Gastroesophageal sphincter (tissue), 4 donors: ENCODE data around the gene PRPF6. TPM values are rescaled to one million over a fixed set of nuclear protein-coding genes. Genes with fewer than 3 reads are reported as not detected.
A peak's percentile ranks its signal among the peaks of the same experiment; 100 is the strongest.

Experiments
- ATAC-seq: fragments of 150-250 bp; one replicate; pipeline ENCODE4 v1.9.1; 2016; ENCODE audit warnings: mild to moderate bottlenecking, moderate library complexity
- H3K27ac ChIP-seq, 4 donors: fragments of 200-600 bp; sonication (generic) in 3 of 4; 1 replicate in 3 of 4; 2 replicates in 1 of 4; pipeline ENCODE4 v1.5.1; 2016 to 2019
- H3K27me3 ChIP-seq: fragments of 200-600 bp; sonication (generic); one replicate; pipeline ENCODE4 v1.5.1; 2019
- H3K36me3 ChIP-seq, 2 donors: fragments of 200-600 bp; sonication (generic); one replicate each; pipeline ENCODE4 v1.5.1; 2019; ENCODE audit warnings: control low read depth in 1 of 2
- H3K4me1 ChIP-seq, 3 donors: fragments of 200-600 bp; sonication (generic); 1 replicate in 2 of 3; 2 replicates in 1 of 3; pipeline ENCODE4 v1.5.1; 2016 to 2019; ENCODE audit warnings: control low read depth in 2 of 3
- H3K4me3 ChIP-seq, 2 donors: fragments of 200-600 bp; sonication (generic); one replicate each; pipeline ENCODE4 v1.5.1; 2019; ENCODE audit warnings: mild to moderate bottlenecking in 1 of 2, moderate library complexity in 1 of 2
- H3K9me3 ChIP-seq, 3 donors: fragments of 200-600 bp; sonication (generic); one replicate each; pipeline ENCODE4 v1.5.1; 2017 to 2019; ENCODE audit warnings: control low read depth in 2 of 3
- EP300 ChIP-seq: sonication (generic); formaldehyde crosslinking; IDR thresholded peaks from one replicate; pipeline ENCODE4 v1.6.1; 2017; ENCODE audit warnings: antibody characterized with exemption, mild to moderate bottlenecking
- POLR2A ChIP-seq, 2 donors: fragments of 450-650 bp; IDR thresholded peaks; one replicate each; pipeline ENCODE4 v1.6.1; 2017; ENCODE audit warnings: antibody characterized with exemption in 2 of 2, mild to moderate bottlenecking in 2 of 2, moderate library complexity in 1 of 2
- POLR2AphosphoS5 ChIP-seq: sonication (generic); formaldehyde crosslinking; IDR thresholded peaks from one replicate; pipeline ENCODE4 v1.6.1; 2017; ENCODE audit warnings: antibody characterized with exemption
- WGBS, 2 donors: methylation state at CpG; one replicate each; pipeline ENCODE4 v1.1.5; 2018; ENCODE audit warnings: low coverage in 1 of 2; 5-methylcytosine and 5-hydroxymethylcytosine counted together
- total RNA-seq, 4 donors: library from RNA; depleted of rRNA; stranded (reverse); fragments of >200 nt; gene quantifications; one replicate each; pipeline ENCODE4 v1.1.0, GENCODE V29; 2016
- TF ChIP-seq, protein P1 (sequence below), 4 experiments: fragments of 200-600 bp in 2 of 4; fragments of 450-650 bp in 2 of 4; sonication (generic) in 1 of 4; IDR thresholded peaks; one replicate each; pipeline ENCODE4 v1.5.1; 2017 to 2019; ENCODE audit warnings: antibody characterized with exemption in 4 of 4, mild to moderate bottlenecking in 2 of 4, moderate library complexity in 2 of 4

The PRPF6 gene
- total RNA-seq, 4 donors from 2014 or later: 53.7 to 73.0 (median 67.6) TPM

DNA sequence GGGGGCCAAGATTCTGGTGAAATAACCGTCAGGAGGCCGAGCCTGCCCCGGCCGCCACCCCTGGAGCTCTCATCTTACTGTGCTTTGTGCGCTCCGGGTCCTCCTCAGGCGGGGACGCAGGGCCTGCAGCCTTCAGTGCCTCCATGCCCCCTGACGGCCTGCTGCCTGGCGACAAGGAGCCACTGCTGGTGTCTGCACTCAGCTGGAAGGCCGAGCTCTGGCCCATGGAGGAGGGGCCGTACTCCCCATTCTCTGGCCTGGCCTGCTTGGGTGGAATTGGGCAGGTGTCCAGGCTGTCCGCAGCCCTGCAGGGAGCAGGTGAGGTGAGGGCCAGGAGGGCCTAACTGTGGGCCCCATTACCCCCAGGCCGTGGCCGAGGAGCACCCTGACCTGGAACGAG is 16.5 kb upstream of the PRPF6 start:
- Histone ChIP-seq H3K36me3 (peaks cover 0 to 73% of the 10 kb centered on the region in 2 donors), H3K9me3 (no peaks in the 10 kb centered on the region), H3K4me3 (no peak overlapping the region), H3K27ac (no peak overlapping the region), H3K4me1 (peaks cover 0 to 14% (median 11%) of the 10 kb centered on the region in 3 donors), H3K27me3 (no peaks in the 10 kb centered on the region)
- no peak for TF ChIP-seq EP300
- no CpG with 5 or more reads among the region's 16 CpGs for WGBS, 2 donors
- ATAC-seq: no peak

DNA sequence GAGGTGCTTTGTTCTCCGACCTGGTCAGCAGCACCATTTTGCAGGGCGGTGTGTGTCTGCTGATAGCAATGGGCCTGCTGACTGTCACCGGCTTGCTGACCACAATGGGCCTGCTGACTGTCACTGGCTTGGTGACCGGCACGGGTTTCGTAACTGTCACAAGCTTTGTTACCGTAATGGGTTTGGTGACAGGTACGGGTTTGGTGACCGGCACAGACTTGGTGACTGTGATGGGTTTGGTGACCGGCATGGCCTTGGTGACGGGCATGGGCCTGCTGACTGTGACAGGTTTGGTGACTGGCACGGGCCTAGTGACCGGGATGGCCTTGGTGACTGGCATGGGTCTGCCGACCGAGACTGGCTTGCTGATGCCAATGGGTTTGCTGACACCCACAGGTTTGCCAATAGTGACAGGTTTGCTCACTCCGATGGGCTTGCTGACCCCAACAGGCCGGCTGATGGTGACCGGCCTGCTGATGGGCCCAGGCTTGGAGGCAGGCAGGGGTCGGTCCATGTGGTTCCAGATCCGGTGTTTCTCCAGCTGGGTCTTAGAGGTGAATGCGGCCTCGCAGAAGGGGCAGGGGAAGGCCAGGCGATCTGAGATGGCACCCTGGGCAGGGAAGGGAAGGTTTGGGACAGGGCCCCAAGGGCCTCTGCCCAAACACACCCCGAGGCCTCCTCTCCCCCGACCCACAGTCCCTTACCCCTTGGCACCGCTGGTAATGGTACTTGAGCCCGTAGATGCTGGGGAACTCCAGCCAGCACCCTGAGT is 14.6 kb upstream of the PRPF6 start:
- Histone ChIP-seq H3K4me1 (peaks cover 0 to 23% (median 17%) of the 10 kb centered on the region in 3 donors), H3K9me3 (no peaks in the 10 kb centered on the region), H3K27me3 (no peaks in the 10 kb centered on the region), H3K27ac (no peak overlapping the region), H3K36me3 (peaks cover 0 to 53% of the 10 kb centered on the region in 2 donors), H3K4me3 (no peak overlapping the region)
- no peak for ATAC-seq
- WGBS, 2 donors: 89% methylated on average over 3 of the region's 27 CpGs; no CpG with 5 or more reads in 1 of the 2 donors
- TF ChIP-seq POLR2A (IDR thresholded peaks at IDR 0.05): no peak
- TF ChIP-seq EP300: no peak
- TF ChIP-seq, protein P1, sequence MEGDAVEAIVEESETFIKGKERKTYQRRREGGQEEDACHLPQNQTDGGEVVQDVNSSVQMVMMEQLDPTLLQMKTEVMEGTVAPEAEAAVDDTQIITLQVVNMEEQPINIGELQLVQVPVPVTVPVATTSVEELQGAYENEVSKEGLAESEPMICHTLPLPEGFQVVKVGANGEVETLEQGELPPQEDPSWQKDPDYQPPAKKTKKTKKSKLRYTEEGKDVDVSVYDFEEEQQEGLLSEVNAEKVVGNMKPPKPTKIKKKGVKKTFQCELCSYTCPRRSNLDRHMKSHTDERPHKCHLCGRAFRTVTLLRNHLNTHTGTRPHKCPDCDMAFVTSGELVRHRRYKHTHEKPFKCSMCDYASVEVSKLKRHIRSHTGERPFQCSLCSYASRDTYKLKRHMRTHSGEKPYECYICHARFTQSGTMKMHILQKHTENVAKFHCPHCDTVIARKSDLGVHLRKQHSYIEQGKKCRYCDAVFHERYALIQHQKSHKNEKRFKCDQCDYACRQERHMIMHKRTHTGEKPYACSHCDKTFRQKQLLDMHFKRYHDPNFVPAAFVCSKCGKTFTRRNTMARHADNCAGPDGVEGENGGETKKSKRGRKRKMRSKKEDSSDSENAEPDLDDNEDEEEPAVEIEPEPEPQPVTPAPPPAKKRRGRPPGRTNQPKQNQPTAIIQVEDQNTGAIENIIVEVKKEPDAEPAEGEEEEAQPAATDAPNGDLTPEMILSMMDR (IDR thresholded peaks at IDR 0.05): no peak
- TF ChIP-seq POLR2AphosphoS5: no peak

DNA sequence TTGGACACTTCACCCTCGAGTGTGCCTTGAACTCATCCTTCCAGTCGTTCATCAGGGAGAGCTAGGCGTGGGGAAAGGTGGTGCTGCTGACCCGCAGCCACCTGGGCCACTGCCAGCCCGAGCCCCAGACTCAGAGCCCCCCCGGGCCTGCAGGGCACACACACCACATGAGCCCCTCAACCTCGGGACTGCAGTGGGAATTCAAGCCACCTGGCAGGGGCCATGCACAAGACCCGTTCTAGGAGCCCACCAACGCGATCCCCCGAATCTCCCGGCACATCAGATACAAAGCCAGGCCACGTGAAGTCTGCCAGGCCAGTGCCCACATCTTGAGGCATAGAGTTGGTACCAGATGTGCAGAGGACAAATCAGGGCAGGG is 14.0 kb upstream of the PRPF6 start:
- no peaks in the 10 kb centered on the region for H3K27me3 ChIP-seq
- H3K4me3 ChIP-seq: no peak overlapping the region
- ATAC-seq: no peak
- TF ChIP-seq, protein P1 (IDR thresholded peaks at IDR 0.05): no peak
- TF ChIP-seq POLR2AphosphoS5: no peak
- TF ChIP-seq POLR2A (IDR thresholded peaks at IDR 0.05): no peak
- TF ChIP-seq EP300: no peak
- no peak overlapping the region for H3K27ac ChIP-seq
- H3K36me3 ChIP-seq: peaks cover 0 to 47% of the 10 kb centered on the region in 2 donors
- no peaks in the 10 kb centered on the region for H3K9me3 ChIP-seq
- 100% methylated on average over 1 of the region's 13 CpGs; no CpG with 5 or more reads in 1 of the 2 donors for whole genome bisulfite sequencing, 2 donors
- H3K4me1 ChIP-seq: peaks cover 0 to 23% (median 17%) of the 10 kb centered on the region in 3 donors

DNA sequence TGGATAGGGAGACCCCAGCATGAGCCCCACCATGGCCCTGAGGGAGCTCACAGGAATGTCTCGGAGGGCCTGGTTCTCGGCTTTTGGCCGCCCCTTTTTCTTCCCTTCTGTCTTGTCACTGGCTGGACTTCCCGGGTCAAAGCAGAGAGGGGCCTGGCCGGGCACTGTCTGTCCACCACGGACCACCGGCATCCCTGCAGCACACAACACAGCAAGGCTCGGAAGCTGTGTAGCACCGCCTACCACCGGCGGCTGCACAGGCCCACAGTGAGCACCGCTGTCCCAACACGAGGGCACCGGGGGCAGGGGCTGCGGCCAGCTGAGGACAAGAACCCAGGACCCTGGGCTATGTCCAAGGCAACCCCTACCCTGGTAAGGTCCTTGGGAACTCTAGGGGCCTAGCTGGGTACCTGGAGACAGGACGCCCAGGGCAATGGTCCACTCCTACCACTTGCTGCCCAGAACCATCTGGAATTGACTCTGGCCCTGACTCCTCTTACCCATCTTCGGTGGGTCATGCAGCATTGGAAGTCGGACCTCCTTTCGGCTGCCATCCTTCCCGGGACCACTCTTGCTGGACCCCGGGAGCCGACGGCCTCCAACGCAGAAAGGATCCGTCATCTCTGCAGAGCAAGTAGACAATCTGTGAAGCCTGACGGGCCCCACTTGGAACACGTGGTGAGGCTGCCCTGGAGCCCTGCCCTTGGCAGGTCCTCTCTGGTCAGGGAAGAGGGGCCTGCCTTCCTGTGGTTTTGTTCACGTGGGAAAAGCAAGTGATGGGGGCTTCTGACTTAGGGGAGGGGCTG is 13.4 kb upstream of the PRPF6 start:
- H3K36me3 ChIP-seq: peaks cover 0 to 41% of the 10 kb centered on the region in 2 donors
- no peaks in the 10 kb centered on the region for H3K27me3 ChIP-seq
- TF ChIP-seq POLR2AphosphoS5 (no peak), POLR2A (IDR thresholded peaks at IDR 0.05) (no peak), EP300 (no peak)
- TF ChIP-seq, protein P1 (IDR thresholded peaks at IDR 0.05): no peak
- peak overlapping the region in 1 of 4 donors; percentile 80 for H3K27ac ChIP-seq
- H3K4me1 ChIP-seq: peaks cover 0 to 23% (median 17%) of the 10 kb centered on the region in 3 donors
- no peak overlapping the region for H3K4me3 ChIP-seq
- ATAC-seq: no peak
- no CpG with 5 or more reads among the region's 28 CpGs for WGBS, 2 donors
- no peaks in the 10 kb centered on the region for H3K9me3 ChIP-seq

DNA sequence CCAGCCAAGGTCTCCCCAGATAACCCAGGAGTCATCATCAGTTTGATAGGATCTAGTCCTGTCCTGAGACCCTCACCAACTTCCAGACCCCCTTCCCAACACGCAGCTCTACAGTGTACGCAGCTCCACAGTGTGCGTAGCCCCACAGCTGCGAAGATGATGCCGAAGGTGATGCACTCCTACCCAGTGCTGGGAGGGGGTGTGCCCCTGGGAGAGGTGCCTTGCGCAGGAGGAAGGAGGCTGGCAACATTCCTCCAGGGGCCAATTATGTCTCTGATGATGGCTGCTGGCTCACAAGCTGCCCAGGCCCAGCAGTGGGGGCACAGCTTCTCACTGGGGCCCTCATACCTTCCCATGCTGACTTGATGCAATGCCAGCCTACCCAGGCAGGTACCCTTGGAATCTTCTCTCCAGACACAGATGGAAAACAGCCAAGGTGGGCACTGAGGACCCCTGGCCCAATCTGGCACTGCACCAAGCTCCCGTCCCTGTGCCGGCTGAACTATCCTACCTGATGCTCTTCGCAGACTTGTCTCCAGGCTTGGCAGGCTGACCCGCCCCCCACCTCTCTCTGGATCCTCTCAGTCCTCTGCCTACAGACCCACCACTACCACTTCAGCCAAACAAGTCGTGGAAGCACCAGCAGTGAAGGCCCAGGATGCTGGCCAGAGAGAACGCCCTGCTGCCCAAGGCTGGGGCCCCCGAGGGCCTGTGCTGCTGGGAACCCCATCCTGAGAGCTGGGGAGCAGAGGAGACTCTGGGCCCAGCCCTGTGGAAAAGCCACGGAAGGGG is 12.6 kb upstream of the PRPF6 start:
- peaks cover 0 to 33% of the 10 kb centered on the region in 2 donors for H3K36me3 ChIP-seq
- no peak for ATAC-seq
- TF ChIP-seq, protein P1 (IDR thresholded peaks at IDR 0.05): no peak
- TF ChIP-seq POLR2A (IDR thresholded peaks at IDR 0.05): no peak
- no peak for TF ChIP-seq POLR2AphosphoS5
- TF ChIP-seq EP300: no peak
- WGBS, 2 donors: no CpG with 5 or more reads among the region's 14 CpGs
- H3K4me1 ChIP-seq: peaks cover 0 to 25% (median 17%) of the 10 kb centered on the region in 3 donors
- peak overlapping the region in 3 of 4 donors; percentile 72 to 80 (median 77) for H3K27ac ChIP-seq
- H3K9me3 ChIP-seq: no peaks in the 10 kb centered on the region
- peak overlapping the region in 1 of 2 donors; percentile 69 for H3K4me3 ChIP-seq
- no peaks in the 10 kb centered on the region for H3K27me3 ChIP-seq
